SU-DHL-6 (cell line): ENCODE measurements around the gene KRT32.

Experiments used
- EZH2phosphoT487 ChIP-seq: fragments of 200-600 bp; sonication (generic), shearing (Covaris generic); conservative IDR thresholded peaks from 2 replicates; pipeline ENCODE4 v1.6.1; 2018; ENCODE audit warnings: mild to moderate bottlenecking, antibody characterized with exemption, low read length, moderate library complexity, mixed read lengths
- TF ChIP-seq, protein P1 (sequence below): fragments of 200-600 bp; sonication (generic); IDR thresholded peaks from one replicate; pipeline ENCODE4 v1.5.1; 2017; ENCODE audit warnings: antibody characterized with exemption, mild to moderate bottlenecking, low read length, moderate library complexity; ENCODE audit not compliant: insufficient read depth, poor library complexity, severe bottlenecking

DNA sequence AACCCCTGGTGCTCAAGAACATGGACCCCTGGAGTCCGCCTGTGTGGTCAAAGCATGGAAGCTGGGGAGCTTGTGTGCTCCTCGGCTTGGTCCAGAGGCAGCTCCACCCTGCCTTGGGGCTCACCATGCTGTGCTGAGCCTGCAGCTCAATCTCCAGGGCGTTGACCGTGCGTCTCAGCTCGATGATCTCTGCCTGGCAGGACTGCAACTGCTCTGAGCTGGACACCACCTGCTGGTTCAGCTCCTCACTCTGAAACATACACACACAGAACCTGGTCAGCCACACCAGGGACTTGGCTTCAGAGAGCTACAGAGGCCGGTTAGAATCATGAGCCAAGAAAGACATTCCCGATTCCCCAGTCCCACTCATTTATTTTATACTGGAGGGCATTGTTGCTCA lies 11.1 kb upstream of the KRT32 start:
- TF ChIP-seq, protein P1, sequence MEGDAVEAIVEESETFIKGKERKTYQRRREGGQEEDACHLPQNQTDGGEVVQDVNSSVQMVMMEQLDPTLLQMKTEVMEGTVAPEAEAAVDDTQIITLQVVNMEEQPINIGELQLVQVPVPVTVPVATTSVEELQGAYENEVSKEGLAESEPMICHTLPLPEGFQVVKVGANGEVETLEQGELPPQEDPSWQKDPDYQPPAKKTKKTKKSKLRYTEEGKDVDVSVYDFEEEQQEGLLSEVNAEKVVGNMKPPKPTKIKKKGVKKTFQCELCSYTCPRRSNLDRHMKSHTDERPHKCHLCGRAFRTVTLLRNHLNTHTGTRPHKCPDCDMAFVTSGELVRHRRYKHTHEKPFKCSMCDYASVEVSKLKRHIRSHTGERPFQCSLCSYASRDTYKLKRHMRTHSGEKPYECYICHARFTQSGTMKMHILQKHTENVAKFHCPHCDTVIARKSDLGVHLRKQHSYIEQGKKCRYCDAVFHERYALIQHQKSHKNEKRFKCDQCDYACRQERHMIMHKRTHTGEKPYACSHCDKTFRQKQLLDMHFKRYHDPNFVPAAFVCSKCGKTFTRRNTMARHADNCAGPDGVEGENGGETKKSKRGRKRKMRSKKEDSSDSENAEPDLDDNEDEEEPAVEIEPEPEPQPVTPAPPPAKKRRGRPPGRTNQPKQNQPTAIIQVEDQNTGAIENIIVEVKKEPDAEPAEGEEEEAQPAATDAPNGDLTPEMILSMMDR, result no peak
- no peak for TF ChIP-seq EZH2phosphoT487
